HL-60 (cell line): ENCODE measurements around the gene THSD7B.
A peak's percentile ranks its signal among the peaks of the same experiment; 100 is the strongest.

Source experiments
- CTCF ChIP-seq: IDR thresholded peaks from one replicate; pipeline ENCODE4 v1.5.1; 2011; ENCODE audit warnings: low read length, control low read depth, inconsistent platforms; ENCODE audit not compliant: insufficient read depth
- POLR2AphosphoS5 ChIP-seq: IDR thresholded peaks from 2 replicates; pipeline ENCODE4 v1.6.1; 2012; ENCODE audit warnings: low read depth

- TF ChIP-seq POLR2AphosphoS5, result peak; percentile 98
- TF ChIP-seq CTCF, result no peak
These were observed 941.7 kb downstream of the THSD7B start for GRCh38 chr2:137706786-137707613.
